Camera-type eye (tissue), 1 donor: ENCODE measurements around the gene ING5. TPM values are rescaled to one million over a fixed set of nuclear protein-coding genes. Genes with fewer than 3 reads are reported as not detected.

Source experiments
- total RNA-seq: library from RNA; depleted of rRNA; stranded (reverse); fragments of >200 nt; gene quantifications from one replicate; pipeline ENCODE4 v1.2.3, GENCODE V29; 2014

Gene ING5
- total RNA-seq: 56.8 TPM

GRCh38 chr2:241701399-241702154 lies at the start of gene ING5:
ING5 (plus strand) TSS chr2:241702039; CDS start chr2:241702066, 27 bp downstream.

GRCh38 chr2:241686650-241687425 lies 15.0 kb upstream of the ING5 start, which contains the start of gene DTYMK:
DTYMK (minus strand) TSS chr2:241686815; CDS start chr2:241686783, 32 bp downstream.

GRCh38 chr2:241734467-241735208 lies 32.8 kb downstream of the ING5 start, which contains the start of gene D2HGDH:
D2HGDH (plus strand) TSS chr2:241734630; CDS start chr2:241735225, 595 bp downstream.

DNA sequence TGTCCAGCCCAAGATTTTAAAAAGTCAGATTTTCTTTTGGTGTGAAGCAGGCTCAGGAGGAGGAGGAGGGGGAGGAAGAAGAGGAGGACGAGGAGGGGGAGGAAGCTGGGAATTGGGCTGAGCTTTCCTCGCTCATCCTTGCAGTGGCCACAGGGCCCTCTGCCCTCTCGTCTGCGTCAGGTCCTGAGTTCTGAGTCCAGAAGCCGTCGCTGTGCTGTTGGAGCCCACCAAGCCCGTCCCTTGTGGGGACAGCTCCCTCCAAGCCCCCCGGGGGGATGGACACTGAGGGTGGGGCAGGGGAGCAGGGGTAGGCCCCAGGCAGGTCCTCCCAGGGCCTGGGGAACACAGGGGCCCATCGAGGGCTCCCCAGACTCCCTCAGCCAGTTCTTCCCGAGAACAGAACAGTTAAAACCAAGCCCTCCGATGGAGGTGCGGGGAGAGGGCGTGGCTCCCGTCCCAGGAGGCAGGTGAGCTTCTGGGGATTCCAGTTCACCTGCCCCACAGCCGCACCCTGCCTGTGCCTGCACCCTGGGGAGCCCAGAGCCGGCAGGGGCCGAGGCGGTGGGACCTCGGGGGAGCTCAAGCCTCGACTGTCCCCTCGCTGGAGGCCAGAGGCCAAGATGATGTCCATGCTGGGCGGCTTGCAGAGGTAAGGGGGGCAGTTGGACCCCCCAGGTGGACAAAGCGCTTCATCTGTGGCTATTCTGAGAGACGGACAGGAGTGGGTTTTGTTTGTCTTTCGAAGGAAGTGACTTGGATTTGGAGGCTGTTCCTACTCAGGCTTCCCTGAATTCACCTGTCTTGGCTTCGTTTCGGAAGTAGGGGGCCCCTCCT lies 74.7 kb downstream of the ING5 start, which contains the start of gene GAL3ST2:
Gene GAL3ST2, plus strand, starts transcription at position 487 of the 834 bp plus-strand sequence. Its CDS starts 134 bp downstream, at position 621.

Other genes with a start within 250 kb of the ING5 start
- 242 TPM for gene STK25, start 193.5 kb upstream of the ING5 start, total RNA-seq
- gene BOK, start 143.3 kb upstream of the ING5 start, total RNA-seq: 17.0 TPM
- gene THAP4, start 64.9 kb upstream of the ING5 start, total RNA-seq: 23.9 TPM
- 112 TPM for gene ATG4B, start 64.3 kb upstream of the ING5 start, total RNA-seq
- gene DTYMK, start 15.2 kb upstream of the ING5 start, total RNA-seq: 24.2 TPM
- 27.2 TPM for gene D2HGDH, start 32.6 kb downstream of the ING5 start, total RNA-seq
- 0.71 TPM for gene GAL3ST2, start 74.8 kb downstream of the ING5 start, total RNA-seq
- 0.66 TPM for gene NEU4, start 107.2 kb downstream of the ING5 start, total RNA-seq
- gene PDCD1, start 156.9 kb downstream of the ING5 start, total RNA-seq: 0.16 TPM
- not detected for gene RTP5, start 167.7 kb downstream of the ING5 start, total RNA-seq